ENCODE measurements around the gene GAPDHS. TPM values are rescaled to one million over a fixed set of nuclear protein-coding genes. Genes with fewer than 3 reads are reported as not detected.

The GAPDHS gene
- total and polyA plus RNA-seq, 8 donors: not detected

GRCh38 chr19:35555301-35556005 is 22.2 kb downstream of the GAPDHS start:
- peak in 1 of 2 donors; percentile 21 for DNase-seq
- WGBS, 5 donors: 56 to 70% (median 66%) methylated on average over 12 to 30 of the region's 30 CpGs
- no peaks in the 10 kb centered on the region for H3K9me3 ChIP-seq
- H3K4me3 ChIP-seq: no peak overlapping the region
- no peak overlapping the region for H3K27ac ChIP-seq
- H3K4me1 ChIP-seq: peaks cover 8 to 17% (median 12%) of the 10 kb centered on the region in 4 donors
- peaks cover 0 to 11% (median 9%) of the 10 kb centered on the region in 4 donors for H3K36me3 ChIP-seq
- TF ChIP-seq POLR2AphosphoS5 (IDR thresholded peaks at IDR 0.05) (no peak), POLR2A (IDR thresholded peaks at IDR 0.05) (no peak), CTCF (IDR thresholded peaks at IDR 0.05) (peak in 2 of 7 experiments; percentile 11 to 17), EP300 (IDR thresholded peaks at IDR 0.05) (no peak)
- H3K27me3 ChIP-seq: peaks cover 12 to 43% (median 32%) of the 10 kb centered on the region in 3 donors
- intact Hi-C loops (cut with DNase I; ENCODE audit: low total_unique reads): no loop called here

GRCh38 chr19:35556025-35556590 is 22.9 kb downstream of the GAPDHS start:
- 78 to 85% (median 81%) methylated on average over 9 of the region's 9 CpGs for WGBS, 5 donors
- Histone ChIP-seq H3K4me3 (no peak overlapping the region), H3K36me3 (peaks cover 0 to 5% (median 2%) of the 10 kb centered on the region in 4 donors), H3K27ac (no peak overlapping the region), H3K4me1 (peaks cover 8 to 17% (median 12%) of the 10 kb centered on the region in 4 donors), H3K27me3 (peaks cover 12 to 49% (median 32%) of the 10 kb centered on the region in 3 donors), H3K9me3 (no peaks in the 10 kb centered on the region)
- intact Hi-C loops (cut with DNase I; ENCODE audit: low total_unique reads): no loop called here
- TF ChIP-seq CTCF (IDR thresholded peaks at IDR 0.05) (no peak), POLR2A (IDR thresholded peaks at IDR 0.05) (no peak), POLR2AphosphoS5 (IDR thresholded peaks at IDR 0.05) (no peak), EP300 (IDR thresholded peaks at IDR 0.05) (no peak)
- DNase-seq: no peak

GRCh38 chr19:35556846-35557538 is 23.7 kb downstream of the GAPDHS start:
- Histone ChIP-seq H3K36me3 (no peaks in the 10 kb centered on the region), H3K4me3 (peak overlapping the region in 1 of 4 donors; percentile 39), H3K4me1 (peaks cover 8 to 17% (median 12%) of the 10 kb centered on the region in 4 donors), H3K27me3 (peaks cover 12 to 57% (median 32%) of the 10 kb centered on the region in 3 donors), H3K27ac (no peak overlapping the region), H3K9me3 (no peaks in the 10 kb centered on the region)
- peak in 1 of 2 donors; percentile 2 for DNase-seq
- TF ChIP-seq POLR2A (IDR thresholded peaks at IDR 0.05): no peak
- no peak for TF ChIP-seq EP300 (IDR thresholded peaks at IDR 0.05)
- no peak for TF ChIP-seq CTCF (IDR thresholded peaks at IDR 0.05)
- no peak for TF ChIP-seq POLR2AphosphoS5 (IDR thresholded peaks at IDR 0.05)
- intact Hi-C loops (cut with DNase I; ENCODE audit: low total_unique reads): no loop called here
- WGBS, 5 donors: 76 to 85% (median 84%) methylated on average over 16 of the region's 16 CpGs
